Activated naive CD8-positive, alpha-beta T cell treated with anti-CD3 and anti-CD28 coated beads, Interleukin-2, amount 50 U/mL, for 24 hours (primary cell): Measurements from ENCODE around the gene SHC4.
A peak's percentile ranks its signal among the peaks of the same experiment; 100 is the strongest.
"Not testable (repeated sequence)": the region's sequence is repeated elsewhere in the genome, so short reads cannot be mapped to it uniquely, and the experiment has no call there.

ENCODE experiments used
- ATAC-seq: fragments of 150-1000 bp; cut with Tn5 transposase; one replicate; pipeline ENCODE4 v1.10.0; 2021
- DNase-seq: peaks from one replicate; pipeline ENCODE4 v3.0.0; 2021
- H3K27ac Mint-ChIP-seq: one replicate; pipeline ENCODE4 v1.8.0; 2021; ENCODE audit warnings: mild to moderate bottlenecking, mixed read lengths
- H3K27me3 Mint-ChIP-seq: one replicate; pipeline ENCODE4 v1.8.0; 2021; ENCODE audit warnings: mixed read lengths
- H3K36me3 Mint-ChIP-seq: one replicate; pipeline ENCODE4 v1.8.0; 2021; ENCODE audit warnings: low read depth, mixed read lengths
- H3K4me1 Mint-ChIP-seq: one replicate; pipeline ENCODE4 v1.8.0; 2021; ENCODE audit warnings: mixed read lengths
- H3K4me3 Mint-ChIP-seq: one replicate; pipeline ENCODE4 v1.8.0; 2021; ENCODE audit warnings: mild to moderate bottlenecking, moderate library complexity, mixed read lengths
- H3K9me3 Mint-ChIP-seq: one replicate; pipeline ENCODE4 v1.8.0; 2021; ENCODE audit warnings: mixed read lengths

The SHC4 gene

DNA sequence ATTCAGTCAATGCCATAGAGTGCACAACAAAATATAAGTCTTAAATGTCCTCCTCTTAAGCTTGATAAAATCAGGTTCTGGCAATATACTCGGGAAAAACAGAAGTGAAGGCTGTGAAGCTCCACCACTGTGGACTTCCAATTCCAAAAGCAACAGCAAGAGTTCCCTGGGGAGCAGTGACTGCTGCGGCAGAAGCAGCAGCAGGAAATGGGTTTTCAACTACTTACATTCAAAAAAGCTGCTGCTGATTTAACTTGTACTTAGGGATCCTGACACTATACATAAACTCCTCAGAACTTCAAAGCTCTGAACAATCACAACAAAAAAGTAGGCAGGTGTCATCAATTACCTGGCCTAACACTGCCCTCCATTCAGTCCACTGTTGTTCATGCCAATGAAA, 157.6 kb downstream of the SHC4 start:
- Mint-ChIP-seq H3K27ac (no peak overlapping the region), H3K9me3 (no peaks in the 10 kb centered on the region), H3K4me1 (peaks cover 33% of the 10 kb centered on the region), H3K4me3 (no peak overlapping the region), H3K36me3 (peaks cover 38% of the 10 kb centered on the region), H3K27me3 (no peaks in the 10 kb centered on the region)
- ATAC-seq = no peak
- DNase-seq = no peak

DNA sequence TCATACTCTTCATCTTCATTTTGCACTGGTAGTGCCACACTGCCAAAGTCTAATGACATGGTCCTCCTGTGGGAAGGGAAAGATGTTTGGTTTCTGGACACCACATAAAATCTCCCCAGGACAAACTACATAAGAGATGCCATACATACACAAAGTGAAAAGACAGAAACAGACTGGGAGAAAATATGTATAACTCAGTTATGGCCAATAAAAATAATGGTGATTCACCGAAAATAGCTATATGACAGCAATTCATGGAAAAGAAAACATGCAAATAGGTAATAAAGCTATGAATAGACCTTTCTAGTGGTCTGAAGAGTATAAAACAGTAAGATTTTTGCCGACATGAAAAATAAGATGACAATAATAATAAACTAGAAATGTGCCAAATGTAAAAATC, 158.1 kb downstream of the SHC4 start:
- Mint-ChIP-seq H3K4me1 (peaks cover 34% of the 10 kb centered on the region), H3K27me3 (no peaks in the 10 kb centered on the region), H3K27ac (no peak overlapping the region), H3K36me3 (peaks cover 38% of the 10 kb centered on the region), H3K9me3 (no peaks in the 10 kb centered on the region), H3K4me3 (no peak overlapping the region)
- DNase-seq (no peak), ATAC-seq (no peak)

DNA sequence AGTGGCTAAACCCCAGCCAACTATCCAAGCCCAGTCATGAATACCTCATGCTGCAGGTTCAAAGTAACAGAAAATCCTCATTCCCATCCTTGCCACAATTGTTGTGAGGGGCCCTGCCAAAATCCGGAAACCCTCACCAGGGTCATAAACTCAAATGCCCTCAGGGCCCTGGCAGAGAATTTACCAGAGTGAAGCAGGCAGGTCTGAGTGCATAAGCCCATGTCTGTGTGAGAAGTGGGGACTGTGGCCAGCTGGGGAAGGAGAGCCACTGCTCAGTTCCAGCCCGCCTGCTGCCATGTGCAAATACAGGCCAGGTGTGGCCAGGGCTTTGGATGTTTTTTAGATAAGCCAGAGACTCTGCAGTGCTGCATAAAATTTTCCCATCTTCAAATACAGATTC, 159.8 kb downstream of the SHC4 start:
- no peaks in the 10 kb centered on the region for H3K27me3 Mint-ChIP-seq
- H3K36me3 Mint-ChIP-seq = peaks cover 39% of the 10 kb centered on the region
- no peak overlapping the region for H3K27ac Mint-ChIP-seq
- DNase-seq (no peak), ATAC-seq (no peak)
- H3K4me3 Mint-ChIP-seq = no peak overlapping the region
- H3K9me3 Mint-ChIP-seq = no peaks in the 10 kb centered on the region
- peaks cover 22% of the 10 kb centered on the region for H3K4me1 Mint-ChIP-seq

DNA sequence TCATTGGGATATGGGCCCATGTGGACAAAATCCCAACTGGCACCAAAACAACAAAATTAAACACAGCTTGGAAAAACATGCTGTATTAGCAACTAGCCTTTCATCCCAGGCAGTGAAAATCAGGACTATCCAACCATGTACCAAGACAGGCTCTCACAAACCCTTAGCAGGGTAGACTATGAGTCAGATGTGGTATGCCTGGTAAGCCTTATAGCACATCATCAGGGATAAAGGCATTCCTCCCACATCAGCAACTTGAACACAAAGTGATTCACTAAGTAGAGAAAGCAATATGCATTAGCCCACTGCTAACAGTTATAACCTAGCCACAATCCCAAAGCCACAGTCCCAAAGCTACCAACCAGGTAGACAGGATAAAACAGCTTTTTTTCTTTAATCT, 160.9 kb downstream of the SHC4 start:
- ATAC-seq (peak; percentile 87), DNase-seq (no peak)
- Mint-ChIP-seq H3K9me3 (no peaks in the 10 kb centered on the region), H3K27ac (no peak overlapping the region), H3K36me3 (peaks cover 37% of the 10 kb centered on the region), H3K27me3 (no peaks in the 10 kb centered on the region), H3K4me3 (no peak overlapping the region), H3K4me1 (peaks cover 21% of the 10 kb centered on the region)

DNA sequence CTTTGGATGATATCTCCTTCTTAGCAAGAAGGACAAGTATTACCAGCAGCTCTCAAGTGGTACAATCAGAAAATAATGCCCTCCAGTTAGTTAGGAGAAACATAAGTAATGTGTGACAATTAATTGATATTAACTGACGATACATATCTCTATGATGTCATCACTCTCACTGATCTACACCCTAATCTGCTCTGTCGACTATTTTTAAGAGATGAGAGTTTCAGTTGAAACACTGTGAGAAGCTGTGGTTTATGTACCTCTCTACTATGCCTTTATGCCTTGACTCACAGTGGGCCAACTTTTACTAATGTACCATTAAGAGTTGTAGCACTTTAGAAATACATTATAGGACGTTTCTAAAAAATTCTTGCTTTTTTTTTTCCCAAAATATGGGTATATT, 161.5 kb downstream of the SHC4 start:
- Mint-ChIP-seq H3K27ac (no peak overlapping the region), H3K9me3 (no peaks in the 10 kb centered on the region), H3K36me3 (peaks cover 41% of the 10 kb centered on the region), H3K4me3 (no peak overlapping the region), H3K4me1 (peaks cover 27% of the 10 kb centered on the region), H3K27me3 (no peaks in the 10 kb centered on the region)
- no peak for ATAC-seq
- DNase-seq = no peak

DNA sequence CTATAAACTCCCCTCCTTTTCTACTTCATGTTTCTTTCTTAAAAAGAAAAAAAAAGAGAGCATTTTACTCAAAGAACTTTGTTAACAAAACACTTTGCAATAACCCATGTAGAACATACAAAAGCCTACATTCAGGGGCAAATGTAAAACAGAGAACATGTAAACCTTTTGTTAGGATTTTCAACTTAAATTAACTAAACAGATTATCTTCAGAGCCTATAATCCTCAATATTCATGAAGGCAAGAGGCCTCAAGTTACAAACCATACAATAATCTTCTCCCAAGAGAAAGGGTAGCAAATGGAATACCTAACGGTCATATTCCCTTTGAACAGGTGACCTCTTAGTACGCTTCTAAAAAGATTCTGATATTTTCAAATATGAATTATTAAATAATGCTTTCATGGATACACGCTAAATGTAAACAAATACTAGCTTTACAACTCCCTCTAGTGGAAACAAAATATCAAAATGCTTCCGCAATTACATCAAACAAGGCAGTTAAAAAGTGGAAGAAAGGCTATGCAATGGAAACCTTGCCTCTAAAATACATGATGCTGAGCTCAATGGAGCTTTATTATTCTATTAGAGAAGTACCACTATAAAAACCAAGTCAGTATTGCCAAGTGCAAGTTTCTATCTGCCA, 162.8 kb downstream of the SHC4 start:
- no peak for ATAC-seq
- Mint-ChIP-seq H3K36me3 (peaks cover 49% of the 10 kb centered on the region), H3K27ac (no peak overlapping the region), H3K27me3 (no peaks in the 10 kb centered on the region), H3K4me1 (peaks cover 24% of the 10 kb centered on the region), H3K9me3 (no peaks in the 10 kb centered on the region), H3K4me3 (no peak overlapping the region)
- DNase-seq = no peak

DNA sequence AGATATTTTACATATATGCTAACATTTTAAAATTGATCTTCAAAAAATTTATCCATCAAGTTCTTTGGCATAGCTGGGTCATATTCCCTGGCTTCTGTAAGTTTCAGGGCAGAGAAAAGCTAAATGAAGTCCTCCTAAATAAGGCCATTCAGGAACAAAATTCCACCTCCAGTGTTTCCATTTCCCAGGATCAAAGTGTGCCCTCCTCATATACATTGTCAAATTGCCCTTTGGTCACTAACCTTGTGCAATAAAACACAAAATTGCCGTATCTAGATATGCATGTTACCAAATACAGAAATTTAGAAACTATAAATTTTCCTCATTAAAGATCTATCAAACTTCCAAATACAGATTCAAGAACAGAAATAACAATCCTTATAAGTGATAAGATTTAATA, 163.5 kb downstream of the SHC4 start:
- Mint-ChIP-seq H3K4me3 (no peak overlapping the region), H3K4me1 (peaks cover 26% of the 10 kb centered on the region), H3K36me3 (peaks cover 45% of the 10 kb centered on the region), H3K27ac (no peak overlapping the region), H3K27me3 (no peaks in the 10 kb centered on the region), H3K9me3 (no peaks in the 10 kb centered on the region)
- DNase-seq = no peak
- ATAC-seq = no peak

DNA sequence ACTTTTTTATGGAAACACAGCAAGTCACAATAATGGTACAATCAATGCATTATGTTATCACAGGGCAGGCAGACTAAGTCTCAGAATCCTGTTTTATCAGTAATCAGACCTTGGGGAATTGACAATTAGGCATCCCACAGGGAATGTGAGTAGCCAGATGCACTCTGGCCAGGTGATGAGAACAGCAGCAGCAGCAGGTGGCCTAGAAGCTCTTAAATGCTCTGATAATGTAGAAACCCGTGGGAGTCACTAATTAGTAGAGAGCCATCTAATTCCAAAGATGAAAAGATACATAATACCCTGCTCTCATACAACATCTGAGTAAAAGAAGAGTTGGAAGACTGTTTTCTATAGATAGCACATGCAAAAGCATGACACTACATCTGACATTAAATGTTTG, 165.4 kb downstream of the SHC4 start:
- no peaks in the 10 kb centered on the region for H3K9me3 Mint-ChIP-seq
- DNase-seq = no peak
- no peak for ATAC-seq
- H3K36me3 Mint-ChIP-seq = peaks cover 36% of the 10 kb centered on the region
- no peaks in the 10 kb centered on the region for H3K27me3 Mint-ChIP-seq
- H3K4me3 Mint-ChIP-seq = no peak overlapping the region
- peaks cover 30% of the 10 kb centered on the region for H3K4me1 Mint-ChIP-seq
- no peak overlapping the region for H3K27ac Mint-ChIP-seq

DNA sequence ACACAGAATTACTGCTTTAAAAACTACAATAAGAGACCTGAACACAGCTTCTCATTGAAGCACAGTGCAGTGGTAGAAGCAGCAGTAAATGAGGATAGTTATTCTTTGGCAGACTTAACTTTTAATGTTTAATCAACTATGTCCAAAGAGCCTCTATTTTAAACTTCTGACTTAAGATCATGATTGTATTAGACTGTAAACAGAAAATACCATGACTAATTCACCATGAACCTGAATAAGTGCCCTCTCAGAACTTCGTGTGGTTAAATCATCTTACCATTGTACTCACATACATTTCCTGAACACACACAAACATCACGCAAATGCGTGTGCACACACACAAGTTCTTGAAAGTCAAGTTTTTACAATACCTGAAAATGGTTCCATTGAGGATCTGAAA, 166.8 kb downstream of the SHC4 start:
- Mint-ChIP-seq H3K27me3 (no peaks in the 10 kb centered on the region), H3K36me3 (peaks cover 40% of the 10 kb centered on the region), H3K4me1 (peaks cover 25% of the 10 kb centered on the region), H3K4me3 (no peak overlapping the region), H3K9me3 (no peaks in the 10 kb centered on the region), H3K27ac (no peak overlapping the region)
- no peak for DNase-seq
- ATAC-seq = no peak

DNA sequence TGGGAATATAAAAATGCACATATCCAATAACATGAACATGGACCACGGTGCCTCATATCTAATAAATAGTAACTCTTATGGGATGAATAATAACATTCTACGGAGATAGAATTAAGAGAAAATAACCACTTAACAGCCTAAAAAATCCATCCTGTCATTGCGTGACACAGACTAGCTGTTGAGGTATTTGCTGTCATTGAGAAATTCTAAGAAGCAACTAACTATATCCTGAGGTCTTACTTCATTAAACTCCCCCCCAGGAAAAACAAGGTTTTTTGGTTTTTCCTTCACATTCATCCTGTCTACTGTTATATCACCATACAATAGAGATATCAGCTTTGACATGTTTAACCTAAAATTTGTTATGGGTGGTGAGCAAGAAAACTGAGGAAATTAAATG, 167.2 kb downstream of the SHC4 start:
- no peak overlapping the region for H3K4me3 Mint-ChIP-seq
- no peak for DNase-seq
- H3K27me3 Mint-ChIP-seq = no peaks in the 10 kb centered on the region
- H3K36me3 Mint-ChIP-seq = peaks cover 42% of the 10 kb centered on the region
- H3K9me3 Mint-ChIP-seq = no peaks in the 10 kb centered on the region
- no peak for ATAC-seq
- no peak overlapping the region for H3K27ac Mint-ChIP-seq
- H3K4me1 Mint-ChIP-seq = peaks cover 25% of the 10 kb centered on the region

DNA sequence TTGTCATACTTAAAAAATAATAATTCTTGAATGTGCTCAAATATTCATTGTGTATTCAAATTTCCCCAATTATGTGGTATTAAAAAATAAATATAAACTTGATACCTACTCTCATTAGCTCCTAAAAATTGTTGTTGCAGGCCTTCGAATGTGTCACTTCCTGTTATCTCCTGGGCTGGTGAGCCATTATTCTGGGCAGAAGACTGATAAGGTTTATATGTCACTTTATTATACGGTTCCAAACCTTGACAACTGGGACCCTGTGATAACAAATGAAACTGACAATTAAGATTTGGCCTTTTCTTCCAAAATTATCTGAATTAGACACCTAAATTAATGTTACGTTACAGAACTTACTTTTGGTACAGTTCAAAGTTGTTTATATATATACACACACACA, 167.8 kb downstream of the SHC4 start:
- Mint-ChIP-seq H3K4me1 (peaks cover 20% of the 10 kb centered on the region), H3K27ac (no peak overlapping the region), H3K9me3 (no peaks in the 10 kb centered on the region), H3K27me3 (no peaks in the 10 kb centered on the region), H3K4me3 (no peak overlapping the region), H3K36me3 (peaks cover 40% of the 10 kb centered on the region)
- no peak for ATAC-seq
- DNase-seq = no peak

DNA sequence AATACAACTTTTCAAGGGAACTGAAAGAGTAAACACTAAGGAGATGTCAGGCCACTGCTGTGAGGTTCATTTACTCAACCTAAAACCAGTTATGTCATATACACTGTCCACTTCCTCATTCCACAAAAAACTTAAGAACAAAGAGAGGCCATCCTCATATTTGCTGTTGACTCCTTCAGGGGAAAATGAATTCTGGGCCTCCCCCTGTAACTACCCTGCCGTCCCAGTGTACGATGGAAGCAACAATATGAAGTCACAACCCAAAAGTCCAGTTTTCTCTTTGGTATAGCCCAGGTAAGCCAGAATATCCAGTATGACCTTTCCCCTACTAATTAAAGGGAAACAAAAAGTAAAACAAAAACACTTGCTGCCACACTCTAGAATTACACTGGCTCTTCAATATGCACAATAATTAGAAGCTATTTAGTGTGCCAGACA, 169.0 kb downstream of the SHC4 start:
- Mint-ChIP-seq H3K27ac (peak overlapping the region; percentile 65), H3K27me3 (no peaks in the 10 kb centered on the region), H3K4me3 (no peak overlapping the region), H3K9me3 (no peaks in the 10 kb centered on the region), H3K4me1 (peaks cover 20% of the 10 kb centered on the region), H3K36me3 (peaks cover 50% of the 10 kb centered on the region)
- no peak for DNase-seq
- no peak for ATAC-seq

DNA sequence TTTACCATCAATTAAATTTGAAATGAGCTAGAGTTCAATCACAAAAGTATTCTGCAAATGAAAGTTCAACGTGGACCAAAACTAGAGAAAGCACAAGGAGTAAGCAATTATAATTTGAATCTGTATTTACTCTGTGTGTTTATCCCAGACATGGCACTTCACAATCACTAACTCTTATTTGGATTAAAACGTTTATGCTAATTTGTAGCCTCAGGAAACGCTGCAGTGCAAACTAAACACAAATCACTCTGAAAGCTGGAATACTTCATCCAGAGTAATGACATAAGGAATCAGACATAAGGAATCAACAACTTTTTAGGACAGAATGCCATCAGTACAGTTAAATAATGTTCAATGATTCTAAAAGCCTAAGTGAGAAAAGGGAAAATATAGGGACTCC, 171.3 kb downstream of the SHC4 start:
- DNase-seq (no peak), ATAC-seq (no peak)
- Mint-ChIP-seq H3K9me3 (no peaks in the 10 kb centered on the region), H3K27ac (no peak overlapping the region), H3K4me3 (no peak overlapping the region), H3K4me1 (peaks cover 15% of the 10 kb centered on the region), H3K27me3 (no peaks in the 10 kb centered on the region), H3K36me3 (peaks cover 59% of the 10 kb centered on the region)

DNA sequence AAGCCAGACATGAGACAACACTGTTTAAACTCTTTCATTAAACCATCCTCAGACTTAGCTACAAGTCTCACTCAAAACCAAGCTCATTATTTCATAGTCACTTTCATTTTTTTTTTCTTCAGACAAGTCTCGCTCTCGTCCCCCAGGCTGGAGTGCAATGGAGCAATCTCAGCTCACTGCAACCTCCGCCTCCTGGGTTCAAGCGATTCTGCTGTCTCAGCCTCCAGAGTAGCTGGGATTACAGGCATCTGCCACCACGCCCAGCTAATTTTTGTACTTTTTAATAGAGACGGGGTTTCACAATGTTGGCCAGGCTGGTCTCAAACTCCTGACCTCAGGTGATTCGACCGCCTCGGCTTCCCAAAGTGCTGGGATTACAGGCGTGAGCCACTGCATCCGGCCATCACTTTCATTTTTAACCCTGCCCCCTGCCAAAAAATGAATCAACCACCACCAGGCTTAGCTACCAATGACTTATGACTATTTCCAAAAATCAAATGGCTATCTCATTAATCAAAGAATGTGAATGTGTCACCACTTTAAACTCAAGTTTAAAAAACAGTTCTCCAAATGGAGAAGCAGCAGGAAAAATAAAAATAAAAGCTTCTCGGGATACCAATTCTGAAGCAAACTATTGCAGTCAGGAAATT, 173.1 kb downstream of the SHC4 start:
- H3K4me3 Mint-ChIP-seq, H3K27me3 Mint-ChIP-seq, H3K27ac Mint-ChIP-seq, DNase-seq, H3K4me1 Mint-ChIP-seq, H3K9me3 Mint-ChIP-seq, ATAC-seq: not testable (repeated sequence)
- H3K36me3 Mint-ChIP-seq = peaks cover 48% of the 10 kb centered on the region

DNA sequence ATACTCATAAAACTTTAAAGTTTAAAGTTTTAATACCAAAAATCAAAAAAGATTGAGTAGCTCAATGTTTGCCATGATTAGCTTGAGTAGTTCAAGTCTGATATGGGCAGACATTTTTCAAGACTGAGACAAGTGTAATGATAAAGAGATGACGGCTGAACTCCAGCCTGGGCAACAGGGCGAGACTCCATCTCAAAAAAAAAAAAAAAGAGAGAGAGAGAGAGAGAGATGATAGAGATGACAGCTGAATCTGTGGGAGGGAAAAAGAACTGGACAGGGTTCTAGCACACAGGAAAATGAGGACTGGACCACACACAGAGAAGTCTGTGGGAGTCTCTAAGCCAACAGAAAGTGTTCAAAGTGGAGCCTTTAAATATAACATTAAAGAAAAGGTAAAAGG, 178.0 kb downstream of the SHC4 start:
- Mint-ChIP-seq H3K4me1 (no peaks in the 10 kb centered on the region), H3K36me3 (peaks cover 49% of the 10 kb centered on the region), H3K27me3 (no peaks in the 10 kb centered on the region), H3K9me3 (no peaks in the 10 kb centered on the region), H3K27ac (no peak overlapping the region), H3K4me3 (no peak overlapping the region)
- DNase-seq (no peak), ATAC-seq (no peak)

DNA sequence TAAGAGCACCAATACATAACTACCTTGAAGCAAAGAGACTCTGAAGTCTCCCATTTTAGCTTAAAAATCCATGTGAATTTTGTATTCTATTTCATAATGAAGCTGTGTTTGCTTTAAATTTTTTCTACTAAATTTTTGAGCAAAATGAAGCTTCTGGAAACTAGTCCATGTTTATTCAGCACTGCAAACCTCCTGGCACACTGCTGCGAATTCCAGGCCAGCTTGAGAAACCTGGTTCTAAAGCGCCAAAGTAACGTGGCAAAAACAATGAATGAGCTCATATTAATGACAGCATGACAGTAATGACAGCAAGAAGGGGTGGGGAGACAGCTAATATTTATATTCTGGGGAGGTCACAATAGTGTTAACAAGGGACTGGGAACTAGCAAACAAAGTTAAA, 178.5 kb downstream of the SHC4 start:
- no peak overlapping the region for H3K27ac Mint-ChIP-seq

More for the DNA sequence above, 178.5 kb downstream of the SHC4 start:
- Mint-ChIP-seq H3K36me3 (peaks cover 48% of the 10 kb centered on the region), H3K4me1 (no peaks in the 10 kb centered on the region), H3K4me3 (no peak overlapping the region), H3K9me3 (no peaks in the 10 kb centered on the region), H3K27me3 (no peaks in the 10 kb centered on the region)
- DNase-seq (no peak), ATAC-seq (no peak)
